ENCODE data around the gene RGS6.

DNA sequence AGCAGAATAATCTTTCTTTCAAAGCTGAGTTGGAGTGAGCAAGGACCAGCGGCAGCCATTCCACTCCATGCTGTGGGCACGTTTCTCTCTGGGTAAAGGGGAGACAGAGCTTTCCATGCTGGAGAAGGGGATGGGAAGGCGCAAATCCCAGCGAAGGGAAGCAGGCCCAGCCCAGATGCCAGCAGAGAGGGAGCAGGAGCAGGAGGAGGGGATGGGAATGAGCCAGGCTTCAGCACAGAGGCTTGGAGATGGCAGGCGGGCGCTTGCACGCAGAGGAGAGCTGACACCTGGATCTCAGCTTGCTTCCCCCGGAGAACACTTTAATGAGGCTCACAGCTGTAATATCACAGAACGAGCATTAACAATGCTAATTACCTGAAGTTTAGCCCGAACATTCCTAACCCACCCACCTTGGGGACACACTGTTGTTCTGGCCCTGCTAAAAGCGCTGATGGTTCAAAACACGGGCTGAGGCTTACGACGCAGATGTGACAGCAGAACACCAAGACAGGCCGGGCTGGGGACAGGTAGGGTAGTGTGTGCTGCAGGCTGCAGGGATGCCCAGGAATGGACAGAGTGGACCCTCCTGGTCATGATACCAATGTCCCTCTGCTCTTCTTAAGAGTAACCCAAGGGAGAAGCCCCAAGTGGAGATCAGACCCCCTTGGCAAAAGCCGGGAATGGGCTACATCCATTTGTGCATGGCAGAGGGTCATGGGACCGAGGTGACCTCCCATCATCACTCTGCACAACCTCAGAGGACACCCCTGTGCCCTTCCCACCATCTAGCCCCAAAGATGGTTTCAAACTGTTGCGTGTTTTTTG is 673.1 kb downstream of the RGS6 start:
- TF ChIP-seq CTCF (IDR thresholded peaks at IDR 0.05) (no peak), POLR2A (IDR thresholded peaks at IDR 0.05) (no peak), POLR2AphosphoS5 (IDR thresholded peaks at IDR 0.05) (no peak), EP300 (IDR thresholded peaks at IDR 0.05) (no peak)
